Fibroblast of lung (primary cell): ENCODE results near the gene ZNF581. TPM values are rescaled to one million over a fixed set of nuclear protein-coding genes. Genes with fewer than 3 reads are reported as not detected.

Experiments used
- DNase-seq, 2 donors: peaks; one replicate each; pipeline versions ENCODE4 v3.0.0 to v3.0.0-alpha.2; 2010; ENCODE audit warnings: low read depth in 2 of 2
- H2AFZ ChIP-seq: 2 replicates; pipeline ENCODE4 v1.5.1; 2012; ENCODE audit warnings: low read length, control low read depth, inconsistent platforms
- H3K27ac ChIP-seq: 2 replicates; pipeline ENCODE4 v1.5.1; 2011; ENCODE audit warnings: low read length, control low read depth; ENCODE audit not compliant: insufficient read depth
- H3K27me3 ChIP-seq: 2 replicates; pipeline ENCODE4 v1.5.1; 2011; ENCODE audit warnings: mild to moderate bottlenecking, low read length; ENCODE audit not compliant: control insufficient read depth, insufficient read depth
- H3K36me3 ChIP-seq: 2 replicates; pipeline ENCODE4 v1.5.1; 2011; ENCODE audit warnings: low read length; ENCODE audit not compliant: control insufficient read depth, insufficient read depth
- H3K4me1 ChIP-seq: 2 replicates; pipeline ENCODE4 v1.5.1; 2011; ENCODE audit warnings: low read length; ENCODE audit not compliant: control insufficient read depth, insufficient read depth; ENCODE audit errors: extremely low read depth
- H3K4me2 ChIP-seq: 2 replicates; pipeline ENCODE4 v1.5.1; 2011; ENCODE audit warnings: low read length, control low read depth; ENCODE audit not compliant: insufficient read depth; ENCODE audit errors: extremely low read depth
- H3K4me3 ChIP-seq, 4 experiments: fragments of 200-600 bp in 1 of 4; sonication (generic) in 1 of 4; replicated peaks in 1 of 4; 2 replicates each; pipeline ENCODE4 v1.5.1; 2011 to 2016; ENCODE audit warnings: low read length in 4 of 4, low read depth in 3 of 4, mild to moderate bottlenecking in 3 of 4, control low read depth in 2 of 4, inconsistent platforms in 1 of 4, mixed read lengths in 1 of 4; ENCODE audit not compliant: insufficient read depth in 1 of 4; ENCODE audit errors: control extremely low read depth in 1 of 4
- H3K79me2 ChIP-seq: 2 replicates; pipeline ENCODE4 v1.5.1; 2012; ENCODE audit warnings: mild to moderate bottlenecking, low read length, inconsistent platforms; ENCODE audit not compliant: control insufficient read depth, insufficient read depth
- H3K9ac ChIP-seq: 2 replicates; pipeline ENCODE4 v1.5.1; 2011; ENCODE audit warnings: mild to moderate bottlenecking, low read length, control low read depth; ENCODE audit not compliant: insufficient read depth
- H3K9me3 ChIP-seq: 2 replicates; pipeline ENCODE4 v1.5.1; 2012; ENCODE audit warnings: low read depth, low read length; ENCODE audit not compliant: control insufficient read depth, insufficient read depth
- H4K20me1 ChIP-seq: 2 replicates; pipeline ENCODE4 v1.5.1; 2011; ENCODE audit warnings: low read length; ENCODE audit not compliant: control insufficient read depth, insufficient read depth; ENCODE audit errors: extremely low read depth
- CTCF ChIP-seq, 2 donors: IDR thresholded peaks in 1 of 2; conservative IDR thresholded peaks in 1 of 2; 1 replicate in 1 of 2; 2 replicates in 1 of 2; pipeline ENCODE4 v1.5.1; 2011 to 2012; ENCODE audit warnings: low read length in 2 of 2, control low read depth in 1 of 2, inconsistent platforms in 1 of 2, low read depth in 1 of 2, mild to moderate bottlenecking in 1 of 2
- EZH2 ChIP-seq: IDR thresholded peaks from 2 replicates; pipeline ENCODE4 v1.5.1; 2012; ENCODE audit warnings: low read length, control low read depth, mild to moderate bottlenecking; ENCODE audit errors: missing control alignments
- polyA plus RNA-seq, 2 donors: library from polyadenylated mRNA; depleted of rRNA in 1 of 2; stranded (reverse) in 1 of 2; unstranded in 1 of 2; fragments of >200 nt; gene quantifications; 2 replicates each; pipeline ENCODE4 v1.2.1, GENCODE V29; 2011 to 2012; ENCODE audit warnings: missing spikeins in 1 of 2
- total RNA-seq: library from RNA; depleted of rRNA; stranded (reverse); fragments of >200 nt; gene quantifications from 2 replicates; pipeline ENCODE4 v1.2.1, GENCODE V29; 2014

The ZNF581 gene
- total and polyA plus RNA-seq, 2 donors (not counting 1 experiment from before 2014, with no cell fraction given), result 9.2 to 33.4 TPM

- Histone ChIP-seq H3K4me3 (no peak overlapping the region), H3K27ac (no peak overlapping the region), H3K4me2 (no peak overlapping the region), H2AFZ (no peak overlapping the region), H3K79me2 (no peaks in the 10 kb centered on the region), H3K36me3 (peaks cover 28% of the 10 kb centered on the region), H3K9ac (no peak overlapping the region), H3K27me3 (no peaks in the 10 kb centered on the region), H3K9me3 (no peaks in the 10 kb centered on the region), H3K4me1 (no peaks in the 10 kb centered on the region), H4K20me1 (no peaks in the 10 kb centered on the region)
- no peak for TF ChIP-seq CTCF (conservative IDR thresholded peaks at IDR 0.05 in 1 of 2, IDR thresholded peaks at IDR 0.05 in 1 of 2; ENCODE audit: low read depth in 1 of 2, low read length in 2 of 2)
- TF ChIP-seq EZH2, result no peak
- no peak for DNase-seq
These were observed 50.0 kb downstream of the ZNF581 start for GRCh38 chr19:55693336-55693974.

- Histone ChIP-seq H3K4me1 (no peaks in the 10 kb centered on the region), H4K20me1 (no peaks in the 10 kb centered on the region), H3K4me3 (no peak overlapping the region), H2AFZ (no peak overlapping the region), H3K9ac (no peak overlapping the region), H3K27ac (no peak overlapping the region), H3K36me3 (peaks cover 28% of the 10 kb centered on the region), H3K27me3 (no peaks in the 10 kb centered on the region), H3K79me2 (no peaks in the 10 kb centered on the region), H3K9me3 (no peaks in the 10 kb centered on the region), H3K4me2 (no peak overlapping the region)
- no peak for DNase-seq
- TF ChIP-seq CTCF (conservative IDR thresholded peaks at IDR 0.05 in 1 of 2, IDR thresholded peaks at IDR 0.05 in 1 of 2; ENCODE audit: low read depth in 1 of 2, low read length in 2 of 2), result no peak
- no peak for TF ChIP-seq EZH2
These were observed 50.8 kb downstream of the ZNF581 start for GRCh38 chr19:55694241-55694655.

DNA sequence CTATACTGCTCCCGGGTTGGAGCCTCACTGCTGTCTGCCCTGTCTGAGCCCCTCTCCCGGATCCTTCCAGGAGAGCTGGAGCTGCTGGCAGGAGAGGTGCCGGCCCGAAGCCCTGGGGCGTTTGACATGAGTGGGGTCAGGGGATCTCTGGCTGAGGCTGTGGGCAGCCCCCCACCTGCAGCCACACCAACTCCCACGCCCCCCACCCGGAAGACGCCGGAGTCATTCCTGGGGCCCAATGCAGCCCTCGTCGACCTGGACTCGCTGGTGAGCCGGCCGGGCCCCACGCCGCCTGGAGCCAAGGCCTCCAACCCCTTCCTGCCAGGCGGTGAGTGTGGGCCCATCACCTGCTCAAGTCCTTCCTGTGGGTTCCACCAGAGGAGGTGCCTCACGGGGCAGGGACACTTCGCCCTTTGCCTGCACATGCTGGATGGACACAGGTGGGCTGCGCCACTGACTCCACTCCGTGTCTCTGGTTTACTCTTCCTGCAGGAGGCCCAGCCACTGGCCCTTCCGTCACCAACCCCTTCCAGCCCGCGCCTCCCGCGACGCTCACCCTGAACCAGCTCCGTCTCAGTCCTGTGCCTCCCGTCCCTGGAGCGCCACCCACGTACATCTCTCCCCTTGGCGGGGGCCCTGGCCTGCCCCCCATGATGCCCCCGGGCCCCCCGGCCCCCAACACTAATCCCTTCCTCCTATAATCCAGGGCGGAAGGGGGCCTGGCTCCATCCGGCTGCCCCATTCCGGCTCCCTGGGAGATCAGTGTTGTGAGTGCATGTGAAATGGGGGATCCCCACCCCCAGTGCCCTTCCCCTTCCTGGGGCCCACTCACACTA is 51.4 kb downstream of the ZNF581 start:
- no peaks in the 10 kb centered on the region for H3K27me3 ChIP-seq
- H3K9ac ChIP-seq, result no peak overlapping the region
- no peak overlapping the region for H3K27ac ChIP-seq
- H3K4me3 ChIP-seq, result no peak overlapping the region
- H2AFZ ChIP-seq, result no peak overlapping the region
- H3K36me3 ChIP-seq, result peaks cover 24% of the 10 kb centered on the region
- no peak overlapping the region for H3K4me2 ChIP-seq
- H3K9me3 ChIP-seq, result no peaks in the 10 kb centered on the region
- TF ChIP-seq CTCF (conservative IDR thresholded peaks at IDR 0.05 in 1 of 2, IDR thresholded peaks at IDR 0.05 in 1 of 2; ENCODE audit: low read depth in 1 of 2, low read length in 2 of 2), result no peak
- no peak for TF ChIP-seq EZH2
- no peaks in the 10 kb centered on the region for H4K20me1 ChIP-seq
- DNase-seq, result no peak
- no peaks in the 10 kb centered on the region for H3K79me2 ChIP-seq
- no peaks in the 10 kb centered on the region for H3K4me1 ChIP-seq
